Hepatocyte (in vitro differentiated cells): ENCODE data around the gene SHISA6. TPM values are rescaled to one million over a fixed set of nuclear protein-coding genes. Genes with fewer than 3 reads are reported as not detected.

Experiments
- DNase-seq: peaks from one replicate; pipeline ENCODE4 v3.0.0-alpha.2; 2016; ENCODE audit warnings: low spot score
- H2AFZ ChIP-seq: fragments of 200-600 bp; sonication (generic); 2 replicates; pipeline ENCODE4 v1.6.0; 2016; ENCODE audit warnings: antibody characterized with exemption, mild to moderate bottlenecking
- H3K27ac ChIP-seq: fragments of 200-600 bp; sonication (generic); 2 replicates; pipeline ENCODE4 v1.5.1; 2016; ENCODE audit warnings: mild to moderate bottlenecking
- H3K27me3 ChIP-seq: fragments of 200-600 bp; sonication (generic); 2 replicates; pipeline ENCODE4 v1.6.1; 2016
- H3K36me3 ChIP-seq: fragments of 200-600 bp; sonication (generic); replicated peaks from 2 replicates; pipeline ENCODE4 v1.5.1; 2016; ENCODE audit warnings: low read depth; ENCODE audit not compliant: insufficient read depth
- H3K4me1 ChIP-seq: fragments of 200-600 bp; sonication (generic); 2 replicates; pipeline ENCODE4 v1.5.1; 2016; ENCODE audit warnings: mild to moderate bottlenecking, moderate library complexity; ENCODE audit not compliant: insufficient read depth
- H3K4me2 ChIP-seq: fragments of 200-600 bp; sonication (generic); 2 replicates; pipeline ENCODE4 v1.6.0; 2016
- H3K4me3 ChIP-seq: fragments of 200-600 bp; sonication (generic); 2 replicates; pipeline ENCODE4 v1.5.1; 2016; ENCODE audit warnings: mild to moderate bottlenecking
- H3K79me2 ChIP-seq: fragments of 200-600 bp; sonication (generic); 2 replicates; pipeline ENCODE4 v1.6.0; 2017; ENCODE audit warnings: mild to moderate bottlenecking
- H3K9me2 ChIP-seq: fragments of 200-600 bp; sonication (generic); replicated peaks from 2 replicates; pipeline ENCODE4 v1.6.0; 2017; ENCODE audit warnings: mild to moderate bottlenecking; ENCODE audit not compliant: insufficient read depth
- H3K9me3 ChIP-seq: fragments of 200-600 bp; sonication (generic); 2 replicates; pipeline ENCODE4 v1.5.1; 2016; ENCODE audit warnings: low read depth, mild to moderate bottlenecking
- H4K20me1 ChIP-seq: fragments of 200-600 bp; sonication (generic); 2 replicates; pipeline ENCODE4 v1.6.0; 2016; ENCODE audit warnings: mild to moderate bottlenecking; ENCODE audit not compliant: insufficient read depth, poor library complexity, severe bottlenecking
- EZH2 ChIP-seq: fragments of 200-600 bp; sonication (generic); IDR thresholded peaks from 2 replicates; pipeline ENCODE4 v1.6.1; 2016; ENCODE audit warnings: antibody characterized with exemption, mild to moderate bottlenecking, borderline replicate concordance
- EZH2phosphoT487 ChIP-seq: fragments of 200-600 bp; sonication (generic); IDR thresholded peaks from one replicate; pipeline ENCODE4 v1.6.1; 2018; ENCODE audit warnings: antibody characterized with exemption, mild to moderate bottlenecking, low read depth, moderate library complexity; ENCODE audit not compliant: unreplicated experiment, severe bottlenecking
- WGBS: methylation state at CpG from one replicate; pipeline ENCODE4 v1.1.6; 2016; ENCODE audit warnings: low lambda C conversion rate; ENCODE audit errors: missing lambda C conversion rate; 5-methylcytosine and 5-hydroxymethylcytosine counted together
- polyA plus RNA-seq: library from polyadenylated mRNA; unstranded; fragments of >200 nt; fragmentation: Nextera tagmentation; extraction: Ambion mirVana; gene quantifications from 2 replicates; pipeline ENCODE4 v1.2.1, GENCODE V29; 2016
- total RNA-seq: library from RNA; depleted of rRNA; stranded (reverse); fragments of >200 nt; gene quantifications from 2 replicates; pipeline ENCODE4 v1.2.3, GENCODE V29; 2014
- TF ChIP-seq, protein P1 (sequence below): fragments of 200-600 bp; sonication (generic); IDR thresholded peaks from 2 replicates; pipeline ENCODE4 v1.5.1; 2016; ENCODE audit warnings: antibody characterized with exemption, mild to moderate bottlenecking; ENCODE audit not compliant: poor library complexity

The SHISA6 gene
- total and polyA plus RNA-seq, 2 experiments from 2014 or later, result 0.21 to 0.80 TPM

- peak overlapping the region; percentile 97 for H3K4me2 ChIP-seq
- peak; percentile 35 for DNase-seq
These were observed 772 bp upstream of the SHISA6 start for GRCh38 chr17:11240041-11240840.

DNA sequence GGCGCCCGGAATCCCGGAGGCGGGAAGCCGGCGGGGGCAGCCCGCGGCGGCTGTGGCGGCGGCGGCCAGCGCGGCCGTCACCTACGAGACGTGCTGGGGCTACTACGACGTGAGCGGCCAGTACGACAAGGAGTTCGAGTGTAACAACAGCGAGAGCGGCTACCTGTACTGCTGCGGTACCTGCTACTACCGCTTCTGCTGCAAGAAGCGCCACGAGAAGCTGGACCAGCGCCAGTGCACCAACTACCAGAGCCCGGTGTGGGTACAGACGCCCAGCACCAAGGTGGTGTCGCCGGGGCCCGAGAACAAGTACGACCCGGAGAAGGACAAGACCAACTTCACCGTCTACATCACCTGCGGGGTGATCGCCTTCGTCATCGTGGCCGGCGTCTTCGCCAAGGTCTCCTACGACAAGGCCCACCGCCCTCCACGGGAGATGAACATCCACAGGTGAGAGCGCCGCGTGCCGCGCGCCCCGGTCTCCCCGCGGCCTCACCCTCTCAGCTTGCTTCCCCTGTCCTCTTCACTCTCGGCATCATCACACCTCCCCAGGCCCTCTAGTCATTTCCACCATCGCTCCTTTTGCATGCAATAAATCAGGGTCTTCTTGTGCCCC is 706 bp downstream of the SHISA6 start:
- no peaks in the 10 kb centered on the region for H4K20me1 ChIP-seq
- H3K4me2 ChIP-seq, result peak overlapping the region; percentile 68
- peak; percentile 18 for DNase-seq
- H3K27me3 ChIP-seq, result peaks cover 60% of the 10 kb centered on the region
- H2AFZ ChIP-seq, result no peak overlapping the region
- no peaks in the 10 kb centered on the region for H3K9me3 ChIP-seq
- WGBS, result 29% methylated on average over 43 of the region's 58 CpGs
- H3K79me2 ChIP-seq, result no peaks in the 10 kb centered on the region
- no peak overlapping the region for H3K4me3 ChIP-seq
- no peaks in the 10 kb centered on the region for H3K9me2 ChIP-seq
- TF ChIP-seq EZH2phosphoT487 (no peak), EZH2 (peak; percentile 49)
- TF ChIP-seq, protein P1, sequence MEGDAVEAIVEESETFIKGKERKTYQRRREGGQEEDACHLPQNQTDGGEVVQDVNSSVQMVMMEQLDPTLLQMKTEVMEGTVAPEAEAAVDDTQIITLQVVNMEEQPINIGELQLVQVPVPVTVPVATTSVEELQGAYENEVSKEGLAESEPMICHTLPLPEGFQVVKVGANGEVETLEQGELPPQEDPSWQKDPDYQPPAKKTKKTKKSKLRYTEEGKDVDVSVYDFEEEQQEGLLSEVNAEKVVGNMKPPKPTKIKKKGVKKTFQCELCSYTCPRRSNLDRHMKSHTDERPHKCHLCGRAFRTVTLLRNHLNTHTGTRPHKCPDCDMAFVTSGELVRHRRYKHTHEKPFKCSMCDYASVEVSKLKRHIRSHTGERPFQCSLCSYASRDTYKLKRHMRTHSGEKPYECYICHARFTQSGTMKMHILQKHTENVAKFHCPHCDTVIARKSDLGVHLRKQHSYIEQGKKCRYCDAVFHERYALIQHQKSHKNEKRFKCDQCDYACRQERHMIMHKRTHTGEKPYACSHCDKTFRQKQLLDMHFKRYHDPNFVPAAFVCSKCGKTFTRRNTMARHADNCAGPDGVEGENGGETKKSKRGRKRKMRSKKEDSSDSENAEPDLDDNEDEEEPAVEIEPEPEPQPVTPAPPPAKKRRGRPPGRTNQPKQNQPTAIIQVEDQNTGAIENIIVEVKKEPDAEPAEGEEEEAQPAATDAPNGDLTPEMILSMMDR, result no peak
- no peak overlapping the region for H3K27ac ChIP-seq
- H3K36me3 ChIP-seq, result no peaks in the 10 kb centered on the region
- H3K4me1 ChIP-seq, result no peaks in the 10 kb centered on the region

More at GRCh38 chr17:11240041-11240840, 772 bp upstream of the SHISA6 start:
- Histone ChIP-seq H4K20me1 (no peaks in the 10 kb centered on the region), H3K9me3 (no peaks in the 10 kb centered on the region), H2AFZ (peak overlapping the region; percentile 60), H3K4me3 (peak overlapping the region; percentile 55), H3K4me1 (no peaks in the 10 kb centered on the region), H3K27me3 (peaks cover 64% of the 10 kb centered on the region), H3K27ac (no peak overlapping the region), H3K79me2 (no peaks in the 10 kb centered on the region), H3K36me3 (no peaks in the 10 kb centered on the region), H3K9me2 (no peaks in the 10 kb centered on the region)
- TF ChIP-seq, protein P1, result peak; percentile 42
- no peak for TF ChIP-seq EZH2
- WGBS, result under 1% methylated on average over 44 of the region's 90 CpGs

DNA sequence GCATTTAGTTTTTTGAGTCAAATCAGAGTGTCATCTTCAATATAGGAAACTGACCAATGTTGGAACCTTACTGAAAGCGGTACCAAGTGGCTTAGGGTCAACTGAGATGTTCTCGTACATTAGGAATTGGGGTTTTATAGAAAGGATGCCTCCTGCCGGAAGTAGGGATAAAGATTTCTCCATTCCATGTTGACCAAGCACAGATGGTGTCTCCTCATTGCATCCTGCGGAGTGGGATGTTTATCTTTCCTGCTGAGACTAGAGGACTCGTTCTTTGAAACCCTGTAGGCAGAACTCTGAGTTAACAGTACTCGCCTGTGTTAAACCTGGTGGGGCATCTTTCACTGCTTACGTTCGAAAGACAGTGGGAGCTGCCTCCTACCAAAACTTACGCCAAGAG is 1.4 kb downstream of the SHISA6 start:
- no peak overlapping the region for H2AFZ ChIP-seq
- no peaks in the 10 kb centered on the region for H3K4me1 ChIP-seq
- no peaks in the 10 kb centered on the region for H4K20me1 ChIP-seq
- WGBS, result 58% methylated on average over 9 of the region's 9 CpGs
- H3K9me2 ChIP-seq, result no peaks in the 10 kb centered on the region
- DNase-seq, result no peak
- no peak overlapping the region for H3K4me2 ChIP-seq
- H3K36me3 ChIP-seq, result no peaks in the 10 kb centered on the region
- H3K27me3 ChIP-seq, result peaks cover 66% of the 10 kb centered on the region
- no peak overlapping the region for H3K27ac ChIP-seq
- TF ChIP-seq EZH2phosphoT487, result no peak
- no peak overlapping the region for H3K4me3 ChIP-seq
- no peaks in the 10 kb centered on the region for H3K79me2 ChIP-seq
- no peaks in the 10 kb centered on the region for H3K9me3 ChIP-seq

DNA sequence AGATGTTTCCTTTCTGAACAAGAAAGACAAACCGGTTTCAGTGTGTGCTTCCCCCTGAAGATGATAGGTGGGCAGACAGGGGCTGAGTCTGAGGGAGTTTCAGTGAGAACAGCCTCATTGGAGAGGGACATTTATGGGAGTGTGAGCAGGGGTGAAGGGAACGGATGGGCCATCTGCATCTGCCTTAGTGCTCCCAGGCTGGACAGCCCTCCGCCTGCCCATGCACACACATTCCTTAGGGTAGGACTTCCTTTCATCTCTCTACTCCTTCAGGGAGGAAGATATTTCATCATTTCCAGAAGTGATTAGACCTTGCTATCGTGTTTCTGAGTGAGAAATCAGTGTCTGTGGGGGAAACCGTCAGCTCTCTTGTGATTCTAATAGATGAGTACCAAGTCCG is 3.8 kb downstream of the SHISA6 start:
- no peaks in the 10 kb centered on the region for H3K9me3 ChIP-seq
- no peak overlapping the region for H3K27ac ChIP-seq
- H3K27me3 ChIP-seq, result peaks cover 43% of the 10 kb centered on the region
- H3K4me1 ChIP-seq, result no peaks in the 10 kb centered on the region
- no peak overlapping the region for H3K4me3 ChIP-seq
- H3K4me2 ChIP-seq, result no peak overlapping the region
- H2AFZ ChIP-seq, result no peak overlapping the region
- WGBS, result 40% methylated on average over 6 of the region's 6 CpGs
- H3K36me3 ChIP-seq, result no peaks in the 10 kb centered on the region
- TF ChIP-seq EZH2 (no peak), EZH2phosphoT487 (no peak)
- TF ChIP-seq, protein P1, result no peak
- no peaks in the 10 kb centered on the region for H4K20me1 ChIP-seq
- H3K79me2 ChIP-seq, result no peaks in the 10 kb centered on the region
- DNase-seq, result no peak
- H3K9me2 ChIP-seq, result no peaks in the 10 kb centered on the region
